HG03469 (cell line): ENCODE data around the gene PPP1R13B.
"Not testable (repeated sequence)": the region's sequence is repeated elsewhere in the genome, so short reads cannot be mapped to it uniquely, and the experiment has no call there.

ENCODE experiments used
- ATAC-seq: cut with Tn5 transposase; IDR thresholded peaks from one replicate; pipeline ENCODE4 v1.9.1; 2021; ENCODE audit warnings: mild to moderate bottlenecking, moderate library complexity, moderate number of reproducible peaks; ENCODE audit not compliant: unreplicated experiment

Gene PPP1R13B

DNA sequence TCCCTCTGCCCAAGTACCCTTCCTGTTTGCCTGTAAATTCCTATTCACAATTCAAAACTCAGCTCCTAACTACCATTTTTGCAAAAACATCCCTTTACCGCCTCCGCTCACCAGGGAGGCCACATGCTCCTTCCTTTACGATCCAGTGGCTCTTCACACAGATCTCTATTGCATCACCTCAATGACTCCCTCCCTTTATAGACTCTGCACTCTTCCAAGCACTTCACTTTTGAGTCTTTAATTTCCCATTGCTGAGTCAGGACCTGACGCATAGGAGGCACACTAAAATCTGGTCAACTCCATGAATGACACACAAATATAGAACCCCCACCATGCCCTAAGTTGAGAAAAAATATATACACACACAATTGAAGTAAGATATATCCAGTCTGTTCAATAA, 45.9 kb downstream of the PPP1R13B start:
- no peak for ATAC-seq

- not testable (repeated sequence) for ATAC-seq
Observed at GRCh38 chr14:103793192-103793591, 54.2 kb downstream of the PPP1R13B start.

GRCh38 chr14:103788086-103788485, 59.3 kb downstream of the PPP1R13B start:
- ATAC-seq, result no peak

GRCh38 chr14:103782376-103782775, 65.0 kb downstream of the PPP1R13B start:
- ATAC-seq, result no peak

DNA sequence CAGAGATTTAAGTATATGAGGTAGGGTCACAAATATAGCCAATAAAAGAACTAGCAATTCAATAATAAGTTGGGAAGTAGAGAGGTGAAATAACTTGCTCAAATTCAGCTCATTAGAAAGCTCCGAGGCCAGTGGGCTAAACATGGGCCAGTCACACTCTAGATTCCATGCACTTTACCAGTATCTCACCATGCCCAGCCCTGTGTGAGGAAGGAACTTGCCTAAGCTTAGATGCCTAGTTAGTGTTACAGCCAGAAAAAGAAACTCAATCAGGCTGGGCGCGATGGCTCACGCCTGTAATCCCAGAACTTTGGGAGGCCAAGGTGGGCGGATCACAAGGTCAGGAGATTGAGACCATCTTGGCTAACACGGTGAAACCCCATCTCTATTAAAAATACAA, 71.1 kb downstream of the PPP1R13B start:
- not testable (repeated sequence) for ATAC-seq

DNA sequence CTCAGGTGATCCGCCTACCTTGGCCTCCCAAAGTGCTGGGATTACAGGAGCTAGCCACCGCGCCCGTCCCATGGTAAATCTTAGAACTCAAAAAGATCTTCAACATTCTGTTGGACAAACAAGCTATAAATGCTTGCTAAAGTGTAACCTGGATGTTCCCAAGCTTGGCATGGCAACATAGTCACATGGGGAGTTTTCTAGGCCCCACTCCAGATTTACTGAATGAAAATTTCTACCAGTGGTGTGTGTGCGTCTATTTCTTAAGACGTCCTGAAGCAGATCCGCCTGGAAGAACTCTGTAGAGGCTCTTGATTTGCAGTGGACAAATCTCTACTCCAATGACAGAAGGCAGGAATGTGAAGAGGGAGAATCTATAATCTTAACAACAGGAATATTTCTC, 71.9 kb downstream of the PPP1R13B start:
- ATAC-seq, result no peak

GRCh38 chr14:103773521-103773920, 73.9 kb downstream of the PPP1R13B start:
- ATAC-seq, result no peak

DNA sequence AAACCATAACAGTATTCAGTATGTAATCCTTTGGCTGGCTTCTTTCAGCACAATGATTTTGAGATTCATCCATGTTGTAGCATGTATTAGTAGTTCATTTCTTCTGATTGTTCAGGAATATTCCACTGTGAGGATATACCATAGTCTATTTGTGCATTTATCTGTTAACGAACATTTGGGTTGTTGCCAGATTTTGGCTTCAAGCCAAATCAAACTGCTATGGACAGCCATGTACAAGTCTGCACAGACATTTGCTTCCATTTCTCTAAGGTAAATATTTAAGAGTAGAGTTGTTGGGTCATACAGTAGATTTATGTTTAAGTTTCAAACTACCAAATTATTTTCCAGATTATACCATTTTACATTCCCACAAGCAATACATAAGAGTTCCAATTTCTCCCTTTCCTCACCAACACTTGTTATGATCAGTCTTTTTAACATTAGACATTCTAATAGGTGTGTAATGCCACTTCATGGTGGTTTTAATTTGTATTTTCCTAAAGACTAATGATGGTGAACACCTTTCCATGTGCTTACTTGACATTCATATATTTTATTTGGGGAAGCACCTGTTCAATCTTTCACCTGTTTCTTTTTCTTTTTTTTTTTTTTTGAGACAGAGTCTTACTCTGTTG, 75.2 kb downstream of the PPP1R13B start:
- no peak for ATAC-seq

GRCh38 chr14:103770902-103771301, 76.5 kb downstream of the PPP1R13B start:
- no peak for ATAC-seq

GRCh38 chr14:103770500-103770899, 76.9 kb downstream of the PPP1R13B start:
- no peak for ATAC-seq

- no peak for ATAC-seq
Observed at GRCh38 chr14:103767336-103767894, 80.0 kb downstream of the PPP1R13B start.

DNA sequence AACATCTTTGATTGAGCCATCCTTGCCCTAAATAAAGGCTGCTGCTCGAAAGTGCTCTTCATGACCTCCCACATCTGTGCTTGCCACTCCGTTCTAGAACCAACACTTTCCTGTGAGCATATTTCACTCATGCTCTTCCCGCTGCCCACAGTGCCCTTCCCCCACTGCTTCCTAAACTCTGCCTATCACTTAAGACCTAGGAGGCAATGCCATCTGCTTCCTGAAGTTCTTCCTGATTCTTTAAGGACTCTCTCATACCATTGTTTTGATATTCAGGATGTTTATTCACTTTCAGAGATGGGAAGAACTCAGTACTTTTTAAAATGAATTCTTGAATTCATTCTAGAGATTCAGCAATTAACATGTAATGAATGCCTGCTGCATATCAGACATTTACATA, 81.8 kb downstream of the PPP1R13B start:
- ATAC-seq, result no peak

- ATAC-seq, result peak; percentile 67
Observed at GRCh38 chr14:103763730-103764488, 83.5 kb downstream of the PPP1R13B start.

DNA sequence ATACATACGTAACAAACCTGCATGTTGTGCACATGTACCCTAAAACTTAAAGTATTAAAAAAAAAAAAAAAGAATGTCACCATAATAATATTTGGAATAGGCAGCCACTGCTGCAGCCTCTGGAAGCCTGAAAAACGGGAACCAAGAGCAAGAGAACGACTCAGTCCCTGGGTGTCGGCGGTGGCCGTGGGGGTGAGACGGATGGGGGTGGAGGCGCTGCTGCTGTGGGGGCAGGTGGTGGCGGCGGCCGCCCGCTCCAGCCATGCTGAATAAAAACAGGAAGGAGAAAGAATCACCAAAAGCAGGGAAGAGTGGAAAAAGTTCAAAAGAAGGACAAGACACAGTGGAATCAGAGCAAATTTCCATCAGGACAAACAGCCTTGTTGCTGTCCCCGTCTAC, 84.8 kb downstream of the PPP1R13B start:
- no peak for ATAC-seq

DNA sequence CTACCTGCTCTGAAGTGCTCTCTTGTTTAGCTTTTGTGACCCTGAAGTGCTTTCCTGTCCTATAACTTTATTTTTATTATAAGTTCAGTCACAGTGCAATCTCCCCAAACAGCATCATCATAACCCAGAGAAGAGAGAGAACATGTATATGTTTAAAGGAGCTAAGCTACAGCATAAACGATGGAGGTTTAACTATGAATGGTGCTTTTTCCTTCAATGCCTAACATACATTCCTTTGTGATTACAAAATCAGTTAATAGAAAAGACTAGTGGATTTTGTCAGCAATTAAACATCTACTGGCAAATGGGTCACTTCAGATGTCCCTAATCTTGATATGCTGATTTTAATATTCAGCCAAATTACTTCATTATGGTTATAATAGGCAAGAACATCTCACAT, 85.3 kb downstream of the PPP1R13B start:
- ATAC-seq, result no peak

- ATAC-seq, result no peak
Observed at GRCh38 chr14:103758059-103758776, 89.2 kb downstream of the PPP1R13B start.

GRCh38 chr14:103755060-103755459, 92.3 kb downstream of the PPP1R13B start:
- no peak for ATAC-seq

DNA sequence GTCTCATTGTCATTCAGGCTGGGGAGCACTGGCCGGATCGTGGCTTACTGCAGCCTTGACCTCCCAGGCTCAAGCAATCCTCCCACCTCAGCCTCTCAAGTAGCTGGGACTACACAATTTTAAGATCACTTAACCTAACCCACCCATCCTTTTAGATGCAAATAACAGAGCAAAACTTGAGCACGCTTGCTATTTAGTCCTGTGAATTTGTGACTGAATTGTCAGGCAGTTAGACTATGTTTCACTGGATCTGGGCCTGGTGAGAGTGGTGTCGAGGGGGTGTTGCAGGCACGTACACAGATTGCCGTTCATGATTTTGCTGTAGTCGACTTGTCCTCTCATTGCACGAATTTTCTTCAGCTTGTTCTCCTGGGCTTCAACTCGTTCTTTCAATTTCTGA, 93.6 kb downstream of the PPP1R13B start:
- no peak for ATAC-seq

DNA sequence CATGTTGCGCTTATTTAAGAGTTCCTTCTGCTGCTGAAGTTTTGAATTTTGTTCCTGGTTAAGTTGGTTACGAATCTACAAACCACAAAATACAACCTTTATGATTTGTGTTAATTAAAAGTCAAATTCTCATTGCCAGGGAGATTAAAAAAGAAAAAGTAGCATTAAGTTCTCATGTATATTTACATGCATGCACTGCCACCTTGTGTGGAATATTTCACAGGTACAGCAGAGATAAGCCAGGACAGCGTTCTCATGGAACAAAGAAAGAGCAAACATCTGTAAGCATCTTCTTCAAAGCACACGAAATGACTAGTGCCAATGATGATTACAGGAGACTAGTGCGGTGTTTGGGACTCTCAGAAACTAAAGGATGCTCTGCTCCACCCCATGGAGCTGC, 97.5 kb downstream of the PPP1R13B start:
- no peak for ATAC-seq

- ATAC-seq, result no peak
Observed at GRCh38 chr14:103749452-103749851, 97.9 kb downstream of the PPP1R13B start.

- no peak for ATAC-seq
Observed at GRCh38 chr14:103748534-103748857, 98.9 kb downstream of the PPP1R13B start.

GRCh38 chr14:103746701-103747100, 100.7 kb downstream of the PPP1R13B start:
- ATAC-seq, result no peak
